WERI-Rb-1 (cell line): ENCODE measurements around the gene TMEM108.

Source experiments
- DNase-seq: peaks from one replicate; pipeline ENCODE4 v3.0.0-alpha.2; 2020
- H3K27ac ChIP-seq: fragments of 250-450 bp; sonication (Bioruptor Pico); 2 replicates; pipeline ENCODE4 v1.5.1; 2020; ENCODE audit warnings: mild to moderate bottlenecking, moderate library complexity
- H3K27me3 ChIP-seq: fragments of 250-450 bp; sonication (Bioruptor Pico); 2 replicates; pipeline ENCODE4 v1.5.1; 2021; ENCODE audit warnings: mild to moderate bottlenecking, low read depth, moderate library complexity; ENCODE audit not compliant: insufficient read depth, severe bottlenecking
- H3K36me3 ChIP-seq: fragments of 250-450 bp; sonication (Bioruptor Pico); 2 replicates; pipeline ENCODE4 v1.5.1; 2020; ENCODE audit warnings: mild to moderate bottlenecking, moderate library complexity
- H3K4me3 ChIP-seq: 2 replicates; pipeline ENCODE4 v1.5.1; 2011; ENCODE audit warnings: low read depth, mild to moderate bottlenecking, control low read depth, low read length
- H3K9me3 ChIP-seq: fragments of 250-450 bp; sonication (Bioruptor Pico); 2 replicates; pipeline ENCODE4 v1.5.1; 2021; ENCODE audit warnings: mild to moderate bottlenecking, moderate library complexity; ENCODE audit not compliant: severe bottlenecking
- CTCF ChIP-seq: IDR thresholded peaks from 2 replicates; pipeline ENCODE4 v1.5.1; 2011; ENCODE audit warnings: low read depth, mild to moderate bottlenecking, control low read depth, inconsistent platforms, low read length

TMEM108 gene

GRCh38 chr3:133016838-133017309, 21.3 kb upstream of the TMEM108 start:
- Histone ChIP-seq H3K4me3 (no peak overlapping the region), H3K36me3 (no peaks in the 10 kb centered on the region), H3K27ac (no peak overlapping the region), H3K27me3 (no peaks in the 10 kb centered on the region), H3K9me3 (peaks cover 4% of the 10 kb centered on the region)
- DNase-seq, result no peak
- TF ChIP-seq CTCF, result no peak

GRCh38 chr3:133018921-133019320, 19.3 kb upstream of the TMEM108 start:
- Histone ChIP-seq H3K36me3 (no peaks in the 10 kb centered on the region), H3K9me3 (no peaks in the 10 kb centered on the region), H3K27ac (no peak overlapping the region), H3K4me3 (no peak overlapping the region), H3K27me3 (no peaks in the 10 kb centered on the region)
- DNase-seq, result no peak
- no peak for TF ChIP-seq CTCF

- Histone ChIP-seq H3K36me3 (no peaks in the 10 kb centered on the region), H3K4me3 (no peak overlapping the region), H3K27ac (no peak overlapping the region), H3K27me3 (no peaks in the 10 kb centered on the region), H3K9me3 (no peaks in the 10 kb centered on the region)
- no peak for TF ChIP-seq CTCF
- no peak for DNase-seq
Observed at GRCh38 chr3:133021206-133021605, 17.0 kb upstream of the TMEM108 start.

GRCh38 chr3:133023362-133023761, 14.8 kb upstream of the TMEM108 start:
- Histone ChIP-seq H3K27me3 (no peaks in the 10 kb centered on the region), H3K9me3 (no peaks in the 10 kb centered on the region), H3K36me3 (no peaks in the 10 kb centered on the region), H3K4me3 (no peak overlapping the region), H3K27ac (no peak overlapping the region)
- DNase-seq, result no peak
- no peak for TF ChIP-seq CTCF

- no peak for TF ChIP-seq CTCF
- no peak overlapping the region for H3K4me3 ChIP-seq
- H3K36me3 ChIP-seq, result no peaks in the 10 kb centered on the region
- H3K27me3 ChIP-seq, result no peaks in the 10 kb centered on the region
- no peak overlapping the region for H3K27ac ChIP-seq
- no peak for DNase-seq
- no peaks in the 10 kb centered on the region for H3K9me3 ChIP-seq
Observed at GRCh38 chr3:133025546-133025945, 12.6 kb upstream of the TMEM108 start.

- Histone ChIP-seq H3K36me3 (no peaks in the 10 kb centered on the region), H3K9me3 (no peaks in the 10 kb centered on the region), H3K4me3 (no peak overlapping the region), H3K27ac (no peak overlapping the region), H3K27me3 (no peaks in the 10 kb centered on the region)
- no peak for DNase-seq
- no peak for TF ChIP-seq CTCF
Observed at GRCh38 chr3:133032301-133032700, 5.9 kb upstream of the TMEM108 start.
